Mammary epithelial cell (primary cell): Measurements from ENCODE around the gene SIK3.

Experiments
- EZH2 ChIP-seq: IDR thresholded peaks from 2 replicates; pipeline ENCODE4 v1.6.1; 2012; ENCODE audit warnings: low read length, inconsistent platforms, borderline replicate concordance
- TF ChIP-seq, protein P1 (sequence below), 2 donors: IDR thresholded peaks in 1 of 2; conservative IDR thresholded peaks in 1 of 2; 2 replicates each; pipeline ENCODE4 v1.5.1; 2011 to 2012; ENCODE audit warnings: inconsistent platforms in 2 of 2, low read length in 2 of 2, mild to moderate bottlenecking in 2 of 2, control low read depth in 1 of 2, low read depth in 1 of 2; ENCODE audit not compliant: insufficient read depth in 1 of 2; ENCODE audit errors: extremely low read depth in 1 of 2

DNA sequence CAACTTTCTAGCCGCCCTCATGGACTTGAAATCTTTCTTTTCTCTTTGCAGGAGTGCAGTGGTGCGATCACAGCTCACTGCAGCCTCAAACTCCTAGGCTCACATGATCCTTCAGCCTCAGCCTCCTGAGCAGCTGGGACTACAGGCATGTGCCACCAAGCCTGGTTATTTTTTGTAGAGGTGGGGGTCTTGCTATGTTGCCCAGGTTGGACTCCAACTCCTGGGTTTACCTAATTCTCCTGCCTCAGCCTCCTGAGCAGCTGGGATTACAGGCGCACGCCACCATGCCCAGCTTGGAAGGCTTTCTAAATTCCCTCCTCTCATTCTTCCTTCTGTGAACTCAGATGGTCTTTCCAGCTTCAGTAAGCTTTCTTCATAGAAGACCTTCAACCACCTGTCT, 256.1 kb downstream of the SIK3 start:
- TF ChIP-seq, protein P1, sequence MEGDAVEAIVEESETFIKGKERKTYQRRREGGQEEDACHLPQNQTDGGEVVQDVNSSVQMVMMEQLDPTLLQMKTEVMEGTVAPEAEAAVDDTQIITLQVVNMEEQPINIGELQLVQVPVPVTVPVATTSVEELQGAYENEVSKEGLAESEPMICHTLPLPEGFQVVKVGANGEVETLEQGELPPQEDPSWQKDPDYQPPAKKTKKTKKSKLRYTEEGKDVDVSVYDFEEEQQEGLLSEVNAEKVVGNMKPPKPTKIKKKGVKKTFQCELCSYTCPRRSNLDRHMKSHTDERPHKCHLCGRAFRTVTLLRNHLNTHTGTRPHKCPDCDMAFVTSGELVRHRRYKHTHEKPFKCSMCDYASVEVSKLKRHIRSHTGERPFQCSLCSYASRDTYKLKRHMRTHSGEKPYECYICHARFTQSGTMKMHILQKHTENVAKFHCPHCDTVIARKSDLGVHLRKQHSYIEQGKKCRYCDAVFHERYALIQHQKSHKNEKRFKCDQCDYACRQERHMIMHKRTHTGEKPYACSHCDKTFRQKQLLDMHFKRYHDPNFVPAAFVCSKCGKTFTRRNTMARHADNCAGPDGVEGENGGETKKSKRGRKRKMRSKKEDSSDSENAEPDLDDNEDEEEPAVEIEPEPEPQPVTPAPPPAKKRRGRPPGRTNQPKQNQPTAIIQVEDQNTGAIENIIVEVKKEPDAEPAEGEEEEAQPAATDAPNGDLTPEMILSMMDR (conservative IDR thresholded peaks at IDR 0.05 in 1 of 2, IDR thresholded peaks at IDR 0.05 in 1 of 2; ENCODE audit: extremely low read depth in 1 of 2, insufficient read depth in 1 of 2, low read depth in 1 of 2, low read length in 2 of 2): no peak
- TF ChIP-seq EZH2: no peak
